ENCODE measurements around the gene PAK1. TPM values are rescaled to one million over a fixed set of nuclear protein-coding genes. Genes with fewer than 3 reads are reported as not detected.

The PAK1 gene
- total and polyA plus RNA-seq, 10 of the 15 experiments (the other 5 are each of a cell fraction or from before 2014, with no cell fraction given), result 43.8 to 321 (median 110) TPM

DNA sequence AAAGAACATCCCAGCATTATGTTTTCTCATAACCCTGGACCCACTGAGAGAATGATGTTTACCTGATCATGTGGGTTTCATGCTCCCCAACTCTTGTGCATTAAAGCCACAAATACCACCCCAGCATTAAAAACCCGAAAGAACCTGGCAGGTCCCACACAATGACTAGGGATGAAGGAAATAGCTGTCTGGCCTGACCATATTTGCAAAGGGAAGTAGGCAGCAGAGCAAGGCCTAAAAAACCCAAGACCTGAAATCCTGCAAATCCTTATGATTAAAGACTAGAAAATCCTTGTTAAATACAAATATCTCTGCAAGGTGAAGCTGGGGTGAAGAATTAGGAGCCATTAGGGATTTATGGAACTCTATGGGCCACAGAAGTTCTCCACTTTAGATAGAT is 23.7 kb downstream of the PAK1 start:
- Histone ChIP-seq H3K4me2 (ENCODE audit: control insufficient read depth, insufficient read depth) (peak overlapping the region; percentile 89; the same call in 1 of the 2 replicates), H2AFZ (ENCODE audit: control insufficient read depth, low read depth, low read length) (no peak overlapping the region), H3K27ac (ENCODE audit: control insufficient read depth, insufficient read depth) (peak overlapping the region; percentile 92), H4K20me1 (ENCODE audit: control insufficient read depth, insufficient read depth) (no peaks in the 10 kb centered on the region), H3K79me2 (ENCODE audit: control insufficient read depth, insufficient read depth, low read length) (peaks cover 59% of the 10 kb centered on the region), H3K9ac (ENCODE audit: control insufficient read depth, insufficient read depth, low read length) (no peak overlapping the region), H3K36me3 (ENCODE audit: control insufficient read depth in 2 of 2, insufficient read depth in 2 of 2, low read length in 1 of 2) (peaks cover 0 to 4% of the 10 kb centered on the region in 2 experiments; a peak in 1 of 4 replicates), H3K9me3 (replicated peaks; ENCODE audit: control insufficient read depth, insufficient read depth, low read length) (no peaks in the 10 kb centered on the region), H3K4me1 (ENCODE audit: control insufficient read depth, insufficient read depth, low read length) (peaks cover 71% of the 10 kb centered on the region), H3K4me3 (0 out of 2 replicates have a peak overlapping the region, but pooled peaks have one; percentile 18), H3K27me3 (replicated peaks in 1 of 2; ENCODE audit: control insufficient read depth in 2 of 2, insufficient read depth in 2 of 2, low read length in 1 of 2) (no peaks in the 10 kb centered on the region)
- ChIA-PET SMC1A (ENCODE audit: uncharacterized antibody, unreplicated experiment) (interaction anchor here (0.7 to 15.6 kb wide), 11 partner anchors 10 to 49 kb away, joined by 3 to 289 read pairs (median 5); no protein-coding TSS in a partner anchor), POLR2A (interaction anchor here (0.6 to 9.1 kb wide), 8 partner anchors 10 to 1048 kb away, joined by 3 to 100 read pairs (median 4); no protein-coding TSS in a partner anchor), RAD21 (ENCODE audit: unreplicated experiment) (interaction anchor here (0.6 to 9.8 kb wide), 8 partner anchors 10 to 39 kb away, joined by 3 to 162 read pairs (median 4); no protein-coding TSS in a partner anchor), CTCF (interaction anchor here (1.0 to 9.8 kb wide), 8 partner anchors 7 to 39 kb away, joined by 3 to 119 read pairs (median 8); partner anchors contain the start of gene PAK1)
- WGBS (ENCODE audit: insufficient coverage, insufficient replicate concordance, low lambda C conversion rate, missing lambda C conversion rate), result 37% methylated on average over 1 of the region's 1 CpG
- ATAC-seq (no peak), DNase-seq (ENCODE audit: low read depth, low spot score) (no peak), FAIRE-seq (no peak)
- no TSS peak for BruUV-seq (replicated peaks)
- intact Hi-C loops (cut with micrococcal nuclease; ENCODE audit: unreplicated experiment) (no loop called here), in situ Hi-C loops (cut with MboI) (no loop called here)
- TF ChIP-seq HDAC2 (IDR thresholded peaks at IDR 0.05) (no peak), SRF (IDR thresholded peaks at IDR 0.05; ENCODE audit: low read depth in 2 of 2, low read length in 2 of 2) (peak; percentile 69 to 88), SIN3A (IDR thresholded peaks at IDR 0.05; ENCODE audit: low read depth, low read length) (no peak)
- TF ChIP-seq, protein P1, sequence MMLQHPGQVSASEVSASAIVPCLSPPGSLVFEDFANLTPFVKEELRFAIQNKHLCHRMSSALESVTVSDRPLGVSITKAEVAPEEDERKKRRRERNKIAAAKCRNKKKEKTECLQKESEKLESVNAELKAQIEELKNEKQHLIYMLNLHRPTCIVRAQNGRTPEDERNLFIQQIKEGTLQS (IDR thresholded peaks at IDR 0.05; ENCODE audit: borderline replicate concordance, extremely low read depth, low read depth, low read length), result no peak
- TF ChIP-seq, protein P2, sequence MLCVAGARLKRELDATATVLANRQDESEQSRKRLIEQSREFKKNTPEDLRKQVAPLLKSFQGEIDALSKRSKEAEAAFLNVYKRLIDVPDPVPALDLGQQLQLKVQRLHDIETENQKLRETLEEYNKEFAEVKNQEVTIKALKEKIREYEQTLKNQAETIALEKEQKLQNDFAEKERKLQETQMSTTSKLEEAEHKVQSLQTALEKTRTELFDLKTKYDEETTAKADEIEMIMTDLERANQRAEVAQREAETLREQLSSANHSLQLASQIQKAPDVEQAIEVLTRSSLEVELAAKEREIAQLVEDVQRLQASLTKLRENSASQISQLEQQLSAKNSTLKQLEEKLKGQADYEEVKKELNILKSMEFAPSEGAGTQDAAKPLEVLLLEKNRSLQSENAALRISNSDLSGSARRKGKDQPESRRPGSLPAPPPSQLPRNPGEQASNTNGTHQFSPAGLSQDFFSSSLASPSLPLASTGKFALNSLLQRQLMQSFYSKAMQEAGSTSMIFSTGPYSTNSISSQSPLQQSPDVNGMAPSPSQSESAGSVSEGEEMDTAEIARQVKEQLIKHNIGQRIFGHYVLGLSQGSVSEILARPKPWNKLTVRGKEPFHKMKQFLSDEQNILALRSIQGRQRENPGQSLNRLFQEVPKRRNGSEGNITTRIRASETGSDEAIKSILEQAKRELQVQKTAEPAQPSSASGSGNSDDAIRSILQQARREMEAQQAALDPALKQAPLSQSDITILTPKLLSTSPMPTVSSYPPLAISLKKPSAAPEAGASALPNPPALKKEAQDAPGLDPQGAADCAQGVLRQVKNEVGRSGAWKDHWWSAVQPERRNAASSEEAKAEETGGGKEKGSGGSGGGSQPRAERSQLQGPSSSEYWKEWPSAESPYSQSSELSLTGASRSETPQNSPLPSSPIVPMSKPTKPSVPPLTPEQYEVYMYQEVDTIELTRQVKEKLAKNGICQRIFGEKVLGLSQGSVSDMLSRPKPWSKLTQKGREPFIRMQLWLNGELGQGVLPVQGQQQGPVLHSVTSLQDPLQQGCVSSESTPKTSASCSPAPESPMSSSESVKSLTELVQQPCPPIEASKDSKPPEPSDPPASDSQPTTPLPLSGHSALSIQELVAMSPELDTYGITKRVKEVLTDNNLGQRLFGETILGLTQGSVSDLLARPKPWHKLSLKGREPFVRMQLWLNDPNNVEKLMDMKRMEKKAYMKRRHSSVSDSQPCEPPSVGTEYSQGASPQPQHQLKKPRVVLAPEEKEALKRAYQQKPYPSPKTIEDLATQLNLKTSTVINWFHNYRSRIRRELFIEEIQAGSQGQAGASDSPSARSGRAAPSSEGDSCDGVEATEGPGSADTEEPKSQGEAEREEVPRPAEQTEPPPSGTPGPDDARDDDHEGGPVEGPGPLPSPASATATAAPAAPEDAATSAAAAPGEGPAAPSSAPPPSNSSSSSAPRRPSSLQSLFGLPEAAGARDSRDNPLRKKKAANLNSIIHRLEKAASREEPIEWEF (IDR thresholded peaks at IDR 0.05; ENCODE audit: insufficient replicate concordance, low read depth, low read length), result no peak
- TF ChIP-seq, protein P3, sequence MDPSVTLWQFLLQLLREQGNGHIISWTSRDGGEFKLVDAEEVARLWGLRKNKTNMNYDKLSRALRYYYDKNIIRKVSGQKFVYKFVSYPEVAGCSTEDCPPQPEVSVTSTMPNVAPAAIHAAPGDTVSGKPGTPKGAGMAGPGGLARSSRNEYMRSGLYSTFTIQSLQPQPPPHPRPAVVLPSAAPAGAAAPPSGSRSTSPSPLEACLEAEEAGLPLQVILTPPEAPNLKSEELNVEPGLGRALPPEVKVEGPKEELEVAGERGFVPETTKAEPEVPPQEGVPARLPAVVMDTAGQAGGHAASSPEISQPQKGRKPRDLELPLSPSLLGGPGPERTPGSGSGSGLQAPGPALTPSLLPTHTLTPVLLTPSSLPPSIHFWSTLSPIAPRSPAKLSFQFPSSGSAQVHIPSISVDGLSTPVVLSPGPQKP (IDR thresholded peaks at IDR 0.05; ENCODE audit: low read depth, low read length), result peak; percentile 68

All from GM12878 (cell line).